RCC 7860 (cell line): ENCODE measurements around the gene RAPGEF1.
"Not testable (repeated sequence)": the region's sequence is repeated elsewhere in the genome, so short reads cannot be mapped to it uniquely, and the experiment has no call there.

Source experiments
- DNase-seq: peaks from one replicate; pipeline ENCODE4 v3.0.0-alpha.2; 2015; ENCODE audit warnings: low spot score
- FAIRE-seq: peaks from 2 replicates; lab custom pipeline; 2012; peaks lifted over from hg19 to GRCh38; lab: Jason Lieb, UNC

RAPGEF1 gene

GRCh38 chr9:131657037-131657377 is 82.9 kb downstream of the RAPGEF1 start:
- DNase-seq (no peak), FAIRE-seq (no peak)

- FAIRE-seq (no peak), DNase-seq (no peak)
These were observed 83.4 kb downstream of the RAPGEF1 start for GRCh38 chr9:131656356-131657036.

- FAIRE-seq, DNase-seq: not testable (repeated sequence)
These were observed 85.5 kb downstream of the RAPGEF1 start for GRCh38 chr9:131654369-131654768.

- DNase-seq, result peak; percentile 12
These were observed 88.3 kb downstream of the RAPGEF1 start for GRCh38 chr9:131651599-131651998.

GRCh38 chr9:131651160-131651559 is 88.7 kb downstream of the RAPGEF1 start:
- FAIRE-seq, result no peak

More at GRCh38 chr9:131651599-131651998, 88.3 kb downstream of the RAPGEF1 start:
- FAIRE-seq, result no peak

GRCh38 chr9:131650254-131650653 is 89.6 kb downstream of the RAPGEF1 start:
- DNase-seq (no peak), FAIRE-seq (no peak)

More at GRCh38 chr9:131651160-131651559, 88.7 kb downstream of the RAPGEF1 start:
- DNase-seq, result no peak

GRCh38 chr9:131649646-131650045 is 90.2 kb downstream of the RAPGEF1 start:
- no peak for FAIRE-seq

GRCh38 chr9:131645078-131645776 is 94.6 kb downstream of the RAPGEF1 start:
- FAIRE-seq, result no peak
- no peak for DNase-seq

More at GRCh38 chr9:131649646-131650045, 90.2 kb downstream of the RAPGEF1 start:
- DNase-seq, result no peak

- FAIRE-seq, result no peak
- no peak for DNase-seq
These were observed 97.3 kb downstream of the RAPGEF1 start for GRCh38 chr9:131642496-131643083.

- FAIRE-seq, result no peak
- DNase-seq, result no peak
These were observed 98.0 kb downstream of the RAPGEF1 start for GRCh38 chr9:131641618-131642495.

- no peak for DNase-seq
- no peak for FAIRE-seq
These were observed 99.3 kb downstream of the RAPGEF1 start for GRCh38 chr9:131640438-131641137.

- FAIRE-seq (no peak), DNase-seq (no peak)
These were observed 100.0 kb downstream of the RAPGEF1 start for GRCh38 chr9:131639769-131640437.

GRCh38 chr9:131636593-131636992 is 103.3 kb downstream of the RAPGEF1 start:
- FAIRE-seq (no peak), DNase-seq (no peak)

- no peak for DNase-seq
- no peak for FAIRE-seq
These were observed 104.0 kb downstream of the RAPGEF1 start for GRCh38 chr9:131635892-131636291.

- DNase-seq, result peak; percentile 80
- FAIRE-seq, result peak; percentile 73
These were observed 104.6 kb downstream of the RAPGEF1 start for GRCh38 chr9:131635285-131635684.

- FAIRE-seq (no peak), DNase-seq (no peak)
These were observed 106.3 kb downstream of the RAPGEF1 start for GRCh38 chr9:131633491-131634031.

GRCh38 chr9:131631306-131631705 is 108.6 kb downstream of the RAPGEF1 start:
- DNase-seq (no peak), FAIRE-seq (no peak)

- no peak for DNase-seq
- FAIRE-seq, result no peak
These were observed 109.6 kb downstream of the RAPGEF1 start for GRCh38 chr9:131630205-131630831.

- FAIRE-seq (no peak), DNase-seq (no peak)
These were observed 110.1 kb downstream of the RAPGEF1 start for GRCh38 chr9:131629825-131630204.
